GM18520 (cell line): ENCODE data around the gene ATG7.
"Not testable (repeated sequence)": the region's sequence is repeated elsewhere in the genome, so short reads cannot be mapped to it uniquely, and the experiment has no call there.

Experiments
- ATAC-seq: cut with Tn5 transposase; IDR thresholded peaks from one replicate; pipeline ENCODE4 v1.9.1; 2021; ENCODE audit not compliant: unreplicated experiment

Gene ATG7

GRCh38 chr3:11563159-11563864 lies 291.1 kb downstream of the ATG7 start:
- ATAC-seq, result no peak

- ATAC-seq, result no peak
Observed at GRCh38 chr3:11563865-11564185, 291.6 kb downstream of the ATG7 start.

- no peak for ATAC-seq
Observed at GRCh38 chr3:11564577-11565001, 292.4 kb downstream of the ATG7 start.

GRCh38 chr3:11565072-11565471 lies 292.9 kb downstream of the ATG7 start:
- ATAC-seq, result no peak

GRCh38 chr3:11565492-11565891 lies 293.3 kb downstream of the ATG7 start:
- ATAC-seq, result no peak

DNA sequence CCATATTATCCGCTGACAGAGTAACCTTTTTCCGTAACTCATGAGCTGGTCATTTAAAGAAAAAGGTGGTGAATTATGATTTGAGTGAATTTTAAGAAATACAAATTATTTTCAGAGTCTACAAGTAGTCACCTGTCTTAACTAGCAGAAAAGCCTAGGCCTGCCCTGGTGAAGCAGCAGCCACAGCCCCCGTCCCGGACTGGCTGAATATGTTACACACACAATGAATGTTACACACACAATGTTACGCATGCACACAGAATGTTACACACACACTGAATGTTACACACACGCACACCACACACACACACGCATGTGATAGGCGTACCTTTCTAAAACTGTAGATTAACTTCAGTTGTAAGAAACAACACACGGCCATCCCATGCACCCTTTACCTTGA lies 293.7 kb downstream of the ATG7 start:
- no peak for ATAC-seq

DNA sequence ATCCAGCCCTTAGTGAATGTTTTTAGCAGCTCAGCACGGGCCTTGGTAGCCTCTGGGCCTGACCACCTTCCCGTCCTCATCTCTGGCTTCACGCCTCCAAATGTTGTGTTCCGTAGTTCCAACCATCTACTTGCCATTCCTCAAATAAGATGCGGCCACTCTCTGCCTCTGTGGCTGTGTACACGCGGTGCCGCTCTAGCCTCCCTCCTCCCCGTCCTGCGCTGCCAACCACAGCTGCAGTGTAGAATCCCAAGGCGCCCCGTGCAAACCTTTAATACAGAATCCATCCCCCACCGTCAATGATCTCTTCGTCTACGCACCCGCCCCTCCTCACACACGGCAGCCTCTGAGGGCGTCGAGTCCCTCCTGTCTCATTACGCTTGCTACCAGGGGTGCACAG lies 294.3 kb downstream of the ATG7 start:
- ATAC-seq, result no peak

- no peak for ATAC-seq
Observed at GRCh38 chr3:11566916-11567315, 294.7 kb downstream of the ATG7 start.

DNA sequence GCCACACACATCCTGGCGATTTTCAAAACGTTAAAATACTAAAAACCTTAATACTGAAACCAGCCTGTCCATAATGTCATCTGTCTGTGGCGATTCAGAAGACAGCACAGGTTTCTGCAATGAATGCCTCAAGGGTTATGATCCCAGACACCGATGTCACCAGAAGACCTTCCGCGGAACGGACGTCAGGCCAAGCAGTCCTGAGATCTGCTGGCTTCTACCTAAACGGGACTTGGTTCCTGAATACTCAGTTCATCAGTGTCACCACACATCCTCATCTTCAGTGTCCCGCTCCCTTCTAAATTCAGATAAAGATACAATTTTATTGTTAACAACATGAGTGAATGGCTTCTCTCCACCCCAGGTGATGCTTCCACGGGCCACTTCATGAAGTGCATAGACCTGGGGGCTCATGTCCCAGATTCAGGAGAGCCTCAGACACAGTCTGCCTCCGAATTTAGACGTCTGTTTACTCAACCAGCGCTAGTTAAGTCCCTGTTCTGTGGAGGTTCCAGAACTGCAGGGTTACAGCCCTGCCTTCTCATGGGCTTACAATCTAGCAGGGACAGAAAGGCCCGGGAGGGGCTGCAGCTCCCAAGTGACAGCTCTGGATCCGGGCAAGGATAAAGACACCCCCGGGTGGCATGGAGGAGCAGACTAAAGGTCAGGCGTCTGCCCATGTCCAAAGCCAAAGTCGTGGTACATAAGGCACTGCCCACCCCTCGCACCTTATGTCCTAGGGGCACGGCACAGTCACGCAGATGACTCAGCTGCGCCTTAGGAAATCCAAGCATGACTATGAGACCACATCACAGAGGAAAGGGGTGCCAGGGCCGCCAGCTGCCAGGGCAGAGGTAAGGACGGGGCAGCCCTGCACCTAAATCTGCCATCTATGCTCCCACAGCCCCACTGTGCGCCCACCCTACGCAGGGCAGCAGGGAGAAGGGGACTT lies 295.6 kb downstream of the ATG7 start:
- no peak for ATAC-seq

DNA sequence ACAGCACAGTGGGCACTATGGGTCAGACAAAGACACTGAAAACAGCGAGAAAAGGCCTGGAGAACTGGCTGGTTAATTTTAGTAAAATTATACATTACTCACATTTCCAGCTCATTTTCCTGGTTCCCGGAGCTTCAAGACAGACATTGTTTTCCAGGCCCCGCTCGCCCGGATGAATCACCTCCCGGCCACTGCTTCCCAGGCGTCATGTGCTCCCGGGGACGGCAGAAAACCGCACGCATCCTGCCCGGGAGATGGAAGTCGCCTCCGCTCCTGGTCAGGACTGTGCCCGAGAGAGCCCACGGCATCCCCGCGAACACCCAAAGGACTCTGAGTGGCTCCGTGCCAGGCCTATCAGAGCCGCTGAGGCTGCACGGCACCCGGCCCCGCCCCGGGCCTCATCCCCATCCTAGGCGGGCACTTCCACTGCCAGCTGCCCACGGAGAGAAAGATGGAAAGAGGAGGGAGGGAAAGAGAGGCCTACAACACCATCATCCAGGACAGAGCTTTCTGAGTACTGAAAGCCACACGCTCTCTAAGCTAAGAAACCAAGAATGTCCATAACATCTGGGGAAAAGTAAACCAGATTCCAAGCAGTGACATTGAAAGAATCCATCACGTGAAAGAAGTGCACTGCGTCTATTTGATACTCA lies 296.4 kb downstream of the ATG7 start:
- no peak for ATAC-seq

DNA sequence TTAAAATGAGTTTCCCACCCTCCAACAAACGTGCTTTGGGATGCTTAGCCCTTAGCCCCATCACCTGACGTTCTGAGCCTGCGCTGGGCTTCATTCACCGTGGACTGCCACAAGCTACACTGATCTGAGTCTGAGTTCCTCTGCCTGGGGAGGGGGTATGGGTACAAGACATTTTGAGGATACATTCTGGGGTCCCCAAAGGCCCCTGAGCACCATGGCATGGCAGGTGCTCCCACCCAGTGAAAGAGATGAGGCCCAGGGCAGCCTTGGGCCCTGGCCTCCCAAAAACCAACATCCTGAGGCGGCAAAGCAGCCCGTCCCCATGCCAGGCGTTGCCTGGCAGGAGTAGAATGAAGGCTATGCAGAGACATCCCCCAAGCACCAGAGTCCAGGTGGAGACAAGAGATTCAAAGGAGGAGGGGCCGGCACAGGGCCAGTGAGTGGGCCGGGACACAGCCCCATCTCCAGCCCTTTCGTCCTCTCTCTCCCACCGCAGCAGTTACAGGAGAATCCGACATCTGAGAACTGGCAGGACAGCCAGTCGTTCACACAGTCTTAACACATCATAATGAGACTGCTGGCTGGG lies 297.1 kb downstream of the ATG7 start:
- ATAC-seq, result no peak

GRCh38 chr3:11570251-11570650 lies 298.1 kb downstream of the ATG7 start:
- no peak for ATAC-seq

- ATAC-seq, result no peak
Observed at GRCh38 chr3:11570789-11571495, 298.7 kb downstream of the ATG7 start.

- not testable (repeated sequence) for ATAC-seq
Observed at GRCh38 chr3:11572660-11573059, 300.5 kb downstream of the ATG7 start.

DNA sequence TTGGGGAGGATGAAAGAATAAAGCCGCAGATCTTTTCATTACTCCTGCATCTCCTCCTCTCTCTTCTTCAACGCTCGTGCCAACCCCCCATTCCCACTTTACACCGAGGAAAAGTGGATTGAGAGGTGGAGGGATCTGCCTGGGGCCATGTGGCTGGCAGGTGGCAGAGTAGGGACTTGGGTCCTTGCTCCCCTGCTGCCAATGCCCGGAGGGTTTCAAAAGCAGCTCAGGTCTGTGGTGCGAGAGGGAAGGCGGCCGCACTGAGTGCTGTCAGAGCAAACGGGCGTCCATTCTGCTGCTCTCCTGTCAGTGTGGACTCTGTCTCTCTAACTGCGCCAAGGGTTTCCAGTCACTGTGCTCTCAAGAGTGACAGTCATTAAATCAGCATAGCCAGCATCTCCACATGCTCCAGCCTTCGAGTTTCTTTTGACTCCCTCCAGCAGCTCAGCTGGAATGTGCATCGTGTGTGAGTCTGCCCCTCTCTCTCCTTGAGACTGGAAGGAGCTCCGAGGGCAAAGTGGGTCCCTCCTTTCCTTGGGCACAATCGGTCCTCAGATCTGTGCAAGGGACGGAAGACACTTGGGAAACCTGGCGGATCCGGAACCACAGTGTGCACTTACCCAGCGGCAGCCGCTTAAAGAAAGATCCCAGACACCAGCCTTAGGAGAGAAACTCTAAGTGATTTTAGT lies 302.9 kb downstream of the ATG7 start:
- no peak for ATAC-seq

DNA sequence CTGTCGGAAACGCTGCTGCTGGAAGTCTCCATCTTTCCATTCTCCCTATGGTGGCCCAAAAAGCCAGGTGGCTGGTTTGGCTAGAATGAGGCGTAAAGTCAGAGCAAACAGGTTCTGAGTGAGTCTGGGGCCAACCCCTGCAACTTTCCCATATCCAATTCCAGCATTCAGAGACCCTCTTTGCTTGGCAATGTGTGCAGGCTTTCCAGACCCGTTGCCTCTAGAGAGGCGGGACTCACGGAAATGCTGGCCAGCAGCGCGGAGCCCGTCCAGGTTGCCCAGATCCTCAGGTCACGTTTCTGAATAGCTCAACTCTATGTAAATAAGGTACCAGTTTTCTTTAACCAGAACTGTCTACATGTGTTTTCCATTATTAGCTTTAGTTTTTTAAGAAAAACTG lies 303.5 kb downstream of the ATG7 start:
- ATAC-seq, result no peak

GRCh38 chr3:11576453-11576852 lies 304.3 kb downstream of the ATG7 start:
- no peak for ATAC-seq

GRCh38 chr3:11578169-11578568 lies 306.0 kb downstream of the ATG7 start:
- ATAC-seq, result no peak

GRCh38 chr3:11580645-11581044 lies 308.4 kb downstream of the ATG7 start:
- ATAC-seq, result no peak
